WI38 (cell line): Measurements from ENCODE around the gene FDX2.

Experiments used
- H3K4me3 ChIP-seq: 2 replicates; pipeline ENCODE4 v1.5.1; 2011; ENCODE audit warnings: low read depth, mild to moderate bottlenecking, control low read depth, low read length
- TF ChIP-seq, protein P1 (sequence below): IDR thresholded peaks from 2 replicates; pipeline ENCODE4 v1.5.1; 2012; ENCODE audit warnings: low read depth, mild to moderate bottlenecking, control low read depth, low read length

Gene FDX2

DNA sequence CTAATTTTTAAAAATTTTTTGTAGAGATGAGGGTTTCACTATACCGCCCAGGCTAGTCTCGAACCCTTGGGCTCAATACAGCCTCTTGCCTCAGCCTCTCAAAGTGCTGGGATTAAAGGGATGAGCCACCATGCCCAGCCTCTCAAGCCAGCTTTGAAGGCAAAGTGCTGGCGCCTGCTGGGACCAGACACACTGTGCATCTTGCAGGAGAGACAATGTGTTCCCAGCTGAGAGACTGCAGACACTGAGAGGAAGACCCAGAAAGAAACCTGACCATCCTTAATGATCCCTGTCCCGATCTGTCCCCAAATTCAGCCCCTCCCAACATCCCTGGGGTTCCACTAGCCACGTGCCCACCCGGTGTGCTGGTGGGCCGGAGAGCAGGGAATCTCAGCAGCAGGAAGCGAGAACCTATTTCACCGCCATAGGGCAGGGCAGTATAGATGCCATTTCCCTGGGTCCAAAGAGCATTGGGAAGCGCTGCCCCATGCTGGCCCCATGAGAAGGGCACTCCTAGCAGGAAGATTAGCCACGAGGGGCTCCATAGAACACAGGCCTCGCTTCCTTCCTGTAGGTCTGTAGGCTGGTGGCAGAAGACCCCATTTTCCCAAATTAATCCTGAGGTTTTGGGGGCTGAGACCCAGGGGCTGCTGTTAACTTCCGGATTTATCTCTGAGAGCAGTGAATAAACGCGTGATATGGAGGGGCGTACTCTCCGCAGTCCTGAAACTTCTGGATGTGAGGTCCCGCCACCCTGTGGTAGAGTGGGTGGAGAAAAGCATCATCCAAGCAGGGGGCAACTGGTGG, 16.5 kb upstream of the FDX2 start:
- TF ChIP-seq, protein P1, sequence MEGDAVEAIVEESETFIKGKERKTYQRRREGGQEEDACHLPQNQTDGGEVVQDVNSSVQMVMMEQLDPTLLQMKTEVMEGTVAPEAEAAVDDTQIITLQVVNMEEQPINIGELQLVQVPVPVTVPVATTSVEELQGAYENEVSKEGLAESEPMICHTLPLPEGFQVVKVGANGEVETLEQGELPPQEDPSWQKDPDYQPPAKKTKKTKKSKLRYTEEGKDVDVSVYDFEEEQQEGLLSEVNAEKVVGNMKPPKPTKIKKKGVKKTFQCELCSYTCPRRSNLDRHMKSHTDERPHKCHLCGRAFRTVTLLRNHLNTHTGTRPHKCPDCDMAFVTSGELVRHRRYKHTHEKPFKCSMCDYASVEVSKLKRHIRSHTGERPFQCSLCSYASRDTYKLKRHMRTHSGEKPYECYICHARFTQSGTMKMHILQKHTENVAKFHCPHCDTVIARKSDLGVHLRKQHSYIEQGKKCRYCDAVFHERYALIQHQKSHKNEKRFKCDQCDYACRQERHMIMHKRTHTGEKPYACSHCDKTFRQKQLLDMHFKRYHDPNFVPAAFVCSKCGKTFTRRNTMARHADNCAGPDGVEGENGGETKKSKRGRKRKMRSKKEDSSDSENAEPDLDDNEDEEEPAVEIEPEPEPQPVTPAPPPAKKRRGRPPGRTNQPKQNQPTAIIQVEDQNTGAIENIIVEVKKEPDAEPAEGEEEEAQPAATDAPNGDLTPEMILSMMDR, result no peak
- H3K4me3 ChIP-seq, result peak overlapping the region; percentile 86

GRCh38 chr19:10329555-10329954, 13.7 kb upstream of the FDX2 start:
- no peak overlapping the region for H3K4me3 ChIP-seq
- TF ChIP-seq, protein P1, result no peak

DNA sequence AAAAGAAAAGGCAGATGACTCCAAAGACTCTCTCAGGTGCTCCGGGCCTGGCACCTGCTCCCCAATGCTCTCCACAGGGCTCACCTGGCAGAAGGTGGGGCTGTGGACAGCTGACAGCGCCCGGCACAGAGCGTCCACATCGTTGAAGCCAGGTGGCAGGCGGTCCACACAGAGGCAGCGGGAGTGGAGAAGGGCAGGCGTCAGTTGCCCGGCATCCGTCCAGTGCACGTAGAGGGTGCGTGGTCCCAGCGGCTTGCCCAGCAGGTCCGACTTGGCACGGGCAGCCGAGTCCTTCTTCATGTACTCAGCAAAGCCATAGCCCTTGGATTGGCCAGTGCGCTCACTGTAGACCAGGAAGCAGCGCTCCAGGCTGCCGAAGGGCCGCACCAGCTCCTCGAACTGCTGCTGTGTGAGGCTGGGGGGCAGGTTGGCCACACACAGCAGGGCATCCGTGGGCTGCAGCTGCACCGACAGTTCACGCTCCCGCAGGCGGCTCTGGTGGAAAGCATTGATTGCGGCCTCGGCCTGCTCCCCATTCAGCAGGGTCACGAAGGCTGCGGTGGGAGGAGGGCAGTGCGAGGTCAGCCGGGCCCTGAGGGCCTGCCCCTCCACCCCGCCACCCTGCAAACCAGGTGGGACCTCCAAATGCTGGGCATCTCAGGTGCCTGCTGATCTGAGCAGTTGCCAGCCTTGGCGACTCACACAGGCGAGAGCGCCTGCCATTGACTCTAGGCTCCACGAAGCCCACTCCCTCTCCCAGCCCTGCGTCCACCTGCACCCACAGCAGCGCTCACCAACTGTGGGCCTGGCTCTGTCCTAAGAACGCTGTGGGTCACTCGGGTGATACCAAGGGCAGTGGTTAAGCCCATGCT, 13.0 kb upstream of the FDX2 start:
- TF ChIP-seq, protein P1, result no peak
- no peak overlapping the region for H3K4me3 ChIP-seq

DNA sequence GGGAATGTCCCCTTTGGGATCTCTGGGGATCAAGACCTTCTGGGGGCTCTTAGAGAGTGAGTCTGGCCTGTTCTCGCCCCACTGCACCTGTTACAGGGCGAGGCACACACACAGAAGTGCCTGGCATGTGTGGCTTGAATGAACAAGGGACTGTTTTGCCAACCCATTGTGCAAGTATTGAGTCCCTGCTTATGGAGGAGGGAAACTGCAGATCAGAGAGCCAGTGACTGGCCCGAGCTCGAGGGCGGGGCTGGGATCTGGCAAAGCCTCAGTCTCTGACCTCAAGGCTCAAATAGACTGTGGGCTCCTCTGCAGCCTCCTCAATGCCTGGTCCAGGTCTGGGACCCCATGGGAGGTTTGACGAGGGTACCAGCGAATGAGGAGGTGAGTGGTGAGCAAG, 12.0 kb upstream of the FDX2 start:
- H3K4me3 ChIP-seq, result no peak overlapping the region
- TF ChIP-seq, protein P1, result no peak

DNA sequence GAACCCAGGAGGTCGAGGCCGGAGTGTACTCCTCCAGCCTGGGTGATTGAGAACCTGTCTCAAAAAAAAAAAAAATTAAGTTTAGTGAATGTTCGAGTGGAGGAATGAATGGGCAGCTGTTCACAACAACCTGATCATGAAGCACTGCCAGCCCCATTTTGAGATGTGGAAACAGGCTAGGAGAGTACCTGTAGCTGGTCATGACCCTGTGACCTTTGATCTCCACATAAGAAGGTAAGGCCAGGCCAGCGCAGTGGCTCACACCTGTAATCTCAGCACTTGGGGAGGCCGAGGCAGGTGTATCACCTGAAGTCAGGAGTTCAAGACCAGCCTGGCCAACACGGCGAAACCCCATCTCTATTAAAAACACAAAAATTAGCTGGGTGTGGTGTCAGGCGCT, 9.9 kb upstream of the FDX2 start:
- TF ChIP-seq, protein P1, result no peak
- H3K4me3 ChIP-seq, result no peak overlapping the region

GRCh38 chr19:10321874-10322835, 6.3 kb upstream of the FDX2 start:
- no peak overlapping the region for H3K4me3 ChIP-seq
- TF ChIP-seq, protein P1, result no peak
